Stomach (tissue), 4 donors: ENCODE measurements around the gene DOCK9.

ENCODE experiments used
- EP300 ChIP-seq: sonication (generic); formaldehyde crosslinking; IDR thresholded peaks from one replicate; pipeline ENCODE4 v1.6.1; 2017; ENCODE audit warnings: antibody characterized with exemption
- POLR2AphosphoS5 ChIP-seq, 3 donors: sonication (generic); formaldehyde crosslinking; IDR thresholded peaks; one replicate each; pipeline ENCODE4 v1.6.1; 2016; ENCODE audit warnings: antibody characterized with exemption in 3 of 3
- TF ChIP-seq, protein P1 (sequence below), 7 experiments: fragments of 450-650 bp in 4 of 7; fragments of 200-600 bp in 3 of 7; sonication (generic) in 3 of 7; IDR thresholded peaks; one replicate each; pipeline ENCODE4 v1.5.1; 2016 to 2019; ENCODE audit warnings: antibody characterized with exemption in 7 of 7, control low read depth in 2 of 7, mild to moderate bottlenecking in 1 of 7

DNA sequence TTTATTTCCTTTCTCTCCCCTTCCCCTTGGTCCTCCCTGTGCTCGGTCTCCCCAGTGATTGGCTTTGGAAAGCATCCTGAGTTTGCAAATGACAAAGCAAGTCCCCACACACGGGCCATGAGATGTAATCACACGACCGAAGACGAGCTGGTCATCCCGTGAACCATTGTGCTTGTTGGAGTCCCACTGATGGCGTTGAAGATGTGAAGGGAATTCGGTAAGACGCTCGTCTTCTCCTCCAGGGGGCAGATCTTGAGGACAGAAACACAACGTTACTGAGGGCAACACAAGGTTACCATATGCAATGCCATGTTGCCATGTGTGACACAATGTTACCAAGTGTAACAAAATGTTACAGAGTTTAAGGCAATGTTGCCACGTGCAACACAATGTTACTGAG, 183.4 kb downstream of the DOCK9 start:
- TF ChIP-seq, protein P1, sequence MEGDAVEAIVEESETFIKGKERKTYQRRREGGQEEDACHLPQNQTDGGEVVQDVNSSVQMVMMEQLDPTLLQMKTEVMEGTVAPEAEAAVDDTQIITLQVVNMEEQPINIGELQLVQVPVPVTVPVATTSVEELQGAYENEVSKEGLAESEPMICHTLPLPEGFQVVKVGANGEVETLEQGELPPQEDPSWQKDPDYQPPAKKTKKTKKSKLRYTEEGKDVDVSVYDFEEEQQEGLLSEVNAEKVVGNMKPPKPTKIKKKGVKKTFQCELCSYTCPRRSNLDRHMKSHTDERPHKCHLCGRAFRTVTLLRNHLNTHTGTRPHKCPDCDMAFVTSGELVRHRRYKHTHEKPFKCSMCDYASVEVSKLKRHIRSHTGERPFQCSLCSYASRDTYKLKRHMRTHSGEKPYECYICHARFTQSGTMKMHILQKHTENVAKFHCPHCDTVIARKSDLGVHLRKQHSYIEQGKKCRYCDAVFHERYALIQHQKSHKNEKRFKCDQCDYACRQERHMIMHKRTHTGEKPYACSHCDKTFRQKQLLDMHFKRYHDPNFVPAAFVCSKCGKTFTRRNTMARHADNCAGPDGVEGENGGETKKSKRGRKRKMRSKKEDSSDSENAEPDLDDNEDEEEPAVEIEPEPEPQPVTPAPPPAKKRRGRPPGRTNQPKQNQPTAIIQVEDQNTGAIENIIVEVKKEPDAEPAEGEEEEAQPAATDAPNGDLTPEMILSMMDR (IDR thresholded peaks at IDR 0.05), result no peak
- TF ChIP-seq POLR2AphosphoS5 (IDR thresholded peaks at IDR 0.05) (no peak), EP300 (no peak)
